Stimulated activated CD8-positive, alpha-beta memory T cell treated with anti-CD3 and anti-CD28 coated beads, Interleukin-4, amount 100 ng/mL, for 48 hours (primary cell): Measurements from ENCODE around the gene MRPL17.

Experiments used
- DNase-seq: peaks from one replicate; pipeline ENCODE4 v3.0.0-alpha.2; 2020

MRPL17 gene

GRCh38 chr11:6681949-6682348, 1.2 kb downstream of the MRPL17 start:
- DNase-seq = no peak

- no peak for DNase-seq
Observed at GRCh38 chr11:6681505-6681904, 1.6 kb downstream of the MRPL17 start.

- DNase-seq = no peak
Observed at GRCh38 chr11:6677018-6677417, 6.1 kb downstream of the MRPL17 start.

GRCh38 chr11:6674862-6675261, 8.3 kb downstream of the MRPL17 start:
- no peak for DNase-seq

GRCh38 chr11:6674219-6674597, 8.9 kb downstream of the MRPL17 start:
- DNase-seq = no peak

- no peak for DNase-seq
Observed at GRCh38 chr11:6673523-6674218, 9.5 kb downstream of the MRPL17 start.

GRCh38 chr11:6671991-6672390, 11.1 kb downstream of the MRPL17 start:
- DNase-seq = no peak

- DNase-seq = no peak
Observed at GRCh38 chr11:6670202-6670830, 12.8 kb downstream of the MRPL17 start.

- peak; percentile 54 for DNase-seq
Observed at GRCh38 chr11:6667733-6668374, 15.3 kb downstream of the MRPL17 start.

- DNase-seq = no peak
Observed at GRCh38 chr11:6666302-6667183, 16.6 kb downstream of the MRPL17 start.

- no peak for DNase-seq
Observed at GRCh38 chr11:6664551-6664950, 18.6 kb downstream of the MRPL17 start.

- DNase-seq = no peak
Observed at GRCh38 chr11:6663794-6664469, 19.2 kb downstream of the MRPL17 start.

GRCh38 chr11:6660712-6661111, 22.4 kb downstream of the MRPL17 start:
- no peak for DNase-seq

GRCh38 chr11:6658647-6659046, 24.5 kb downstream of the MRPL17 start:
- no peak for DNase-seq

GRCh38 chr11:6657346-6657745, 25.8 kb downstream of the MRPL17 start:
- DNase-seq = no peak

- no peak for DNase-seq
Observed at GRCh38 chr11:6656936-6657335, 26.2 kb downstream of the MRPL17 start.

- DNase-seq = no peak
Observed at GRCh38 chr11:6656584-6656915, 26.6 kb downstream of the MRPL17 start.

- DNase-seq = no peak
Observed at GRCh38 chr11:6655790-6656583, 27.2 kb downstream of the MRPL17 start, which contains the start of gene DCHS1. Gene DCHS1 (minus strand): TSS chr11:6655809. CDS start chr11:6641613, 14,196 bp downstream.

GRCh38 chr11:6655020-6655789, 27.9 kb downstream of the MRPL17 start:
- DNase-seq = peak; percentile 42

- DNase-seq = no peak
Observed at GRCh38 chr11:6654281-6655019, 28.7 kb downstream of the MRPL17 start.
